AG04450 (cell line): ENCODE data around the gene FAM222A. TPM values are rescaled to one million over a fixed set of nuclear protein-coding genes. Genes with fewer than 3 reads are reported as not detected.

ENCODE experiments used
- CTCF ChIA-PET: fragments of 300-600, 350-600 bp; formaldehyde crosslinking; extraction: SDS; loops from one replicate; lab custom pipeline; 2022; ENCODE audit warnings: antibody characterized with exemption, inconsistent platforms; lab: Charles Lee
- POLR2A ChIA-PET: fragments of 350-600 bp; formaldehyde crosslinking; extraction: SDS; loops from one replicate; lab custom pipeline; 2021; ENCODE audit warnings: antibody characterized with exemption, inconsistent platforms; lab: Yijun Ruan, JAX
- DNase-seq: peaks from one replicate; pipeline ENCODE4 v3.0.0-alpha.2; 2011; ENCODE audit warnings: low read depth, low spot score
- H3K27ac ChIP-seq: one replicate; pipeline ENCODE4 v1.5.1; 2012; ENCODE audit warnings: low read depth, low read length, control low read depth
- H3K27me3 ChIP-seq: one replicate; pipeline ENCODE4 v1.6.0; 2012; ENCODE audit warnings: low read length; ENCODE audit not compliant: control insufficient read depth, insufficient read depth
- H3K4me3 ChIP-seq: 2 replicates; pipeline ENCODE4 v1.5.1; 2011; ENCODE audit warnings: mild to moderate bottlenecking, low read depth, low read length, control low read depth
- H3K9me3 ChIP-seq: 2 replicates; pipeline ENCODE4 v1.5.1; 2012; ENCODE audit warnings: low read length; ENCODE audit not compliant: control insufficient read depth, insufficient read depth
- CTCF ChIP-seq: IDR thresholded peaks from 2 replicates; pipeline ENCODE4 v1.5.1; 2011; ENCODE audit warnings: low read depth, low read length, control low read depth, inconsistent platforms
- polyA plus RNA-seq: library from polyadenylated mRNA; depleted of rRNA; stranded (reverse); fragments of >200 nt; gene quantifications from 2 replicates; pipeline ENCODE4 v1.2.3, GENCODE V29; 2011

FAM222A gene
- polyA plus RNA-seq, 1 experiment, result 0.15 TPM

GRCh38 chr12:109753054-109753401 lies 39.4 kb downstream of the FAM222A start:
- no peak for DNase-seq
- ChIA-PET CTCF (interaction anchor here (1.3 kb wide), 1 partner anchor 52 kb away, joined by 5 read pairs; no protein-coding TSS in a partner anchor), POLR2A (no interaction called here)
- Histone ChIP-seq H3K27ac (no peak overlapping the region), H3K9me3 (no peaks in the 10 kb centered on the region), H3K4me3 (no peak overlapping the region), H3K27me3 (peaks cover 16% of the 10 kb centered on the region)
- no peak for TF ChIP-seq CTCF

DNA sequence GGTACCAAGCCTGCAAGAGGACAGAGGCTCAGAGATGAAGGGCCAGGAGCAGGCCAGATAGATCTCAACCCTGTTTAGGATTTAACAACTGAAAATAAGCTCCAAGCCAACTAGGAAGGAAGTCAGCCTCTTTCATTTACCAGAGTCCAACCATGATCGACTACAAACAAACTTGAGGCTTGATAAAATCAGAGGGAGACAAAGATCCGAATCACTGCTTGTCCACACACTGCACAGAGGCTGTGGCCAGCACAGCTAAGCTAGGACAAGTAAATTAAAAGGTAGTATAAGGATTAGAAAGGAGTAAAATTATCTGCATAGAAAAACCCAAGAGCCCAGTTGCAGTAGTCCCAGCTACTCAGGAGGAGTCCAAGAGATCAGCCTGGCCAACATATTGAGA lies 40.3 kb downstream of the FAM222A start:
- Histone ChIP-seq H3K9me3 (no peaks in the 10 kb centered on the region), H3K27me3 (peaks cover 18% of the 10 kb centered on the region), H3K4me3 (no peak overlapping the region), H3K27ac (no peak overlapping the region)
- no peak for TF ChIP-seq CTCF
- CTCF ChIA-PET, result interaction anchor here (0.6 to 1.3 kb wide), 2 partner anchors 51 to 326 kb away, joined by 3 to 5 read pairs; no protein-coding TSS in a partner anchor
- POLR2A ChIA-PET, result interaction anchor here (0.6 kb wide), 1 partner anchor 441 kb away, joined by 5 read pairs; no protein-coding TSS in a partner anchor
- DNase-seq, result no peak

- Histone ChIP-seq H3K4me3 (no peak overlapping the region), H3K27me3 (peaks cover 14% of the 10 kb centered on the region), H3K9me3 (no peaks in the 10 kb centered on the region), H3K27ac (no peak overlapping the region)
- DNase-seq, result no peak
- no peak for TF ChIP-seq CTCF
- ChIA-PET CTCF (no interaction called here), POLR2A (no interaction called here)
Observed at GRCh38 chr12:109756457-109756856, 42.8 kb downstream of the FAM222A start.

DNA sequence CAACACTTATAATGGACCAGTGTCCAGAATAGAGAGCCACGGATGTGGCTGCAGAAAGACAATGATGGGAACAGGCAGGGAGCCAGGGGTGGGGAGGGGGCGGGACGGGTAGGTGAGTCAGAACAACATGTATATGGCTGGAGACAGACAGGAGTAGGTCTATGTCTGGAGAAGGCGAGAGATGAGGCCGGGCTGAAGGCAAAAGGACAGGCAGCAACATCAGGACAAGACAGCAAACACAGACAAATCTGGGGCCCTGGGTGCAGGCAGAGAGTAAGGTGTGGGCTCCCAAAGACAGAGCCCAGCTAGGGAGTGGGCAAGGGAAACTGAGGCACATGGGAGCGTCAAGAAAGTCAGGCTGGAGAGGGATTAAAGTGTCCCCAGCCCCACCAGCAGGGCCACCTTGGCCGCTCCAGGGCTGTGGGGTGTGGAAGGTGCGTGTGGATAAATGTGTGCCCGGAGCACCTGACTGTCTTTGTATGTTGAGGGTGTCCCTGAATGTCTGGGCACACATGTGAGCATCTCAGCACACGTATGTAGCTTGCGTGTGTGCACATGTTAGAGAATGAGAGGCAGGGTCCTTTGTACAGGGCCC lies 44.1 kb downstream of the FAM222A start:
- no peak for DNase-seq
- Histone ChIP-seq H3K27me3 (peaks cover 12% of the 10 kb centered on the region), H3K4me3 (no peak overlapping the region), H3K27ac (no peak overlapping the region), H3K9me3 (peaks cover 2% of the 10 kb centered on the region; the same call in 1 of the 2 replicates)
- POLR2A ChIA-PET, result no interaction called here
- no peak for TF ChIP-seq CTCF
- CTCF ChIA-PET, result no interaction called here
